HepG2 (cell line): ENCODE data around the gene INTS14.

Source experiments
- EP300 ChIP-seq, 3 experiments: sonication (generic) in 1 of 3; formaldehyde crosslinking in 1 of 3; IDR thresholded peaks; 2 replicates each; pipeline versions ENCODE4 v1.5.1 to v1.6.1; 2011 to 2020; ENCODE audit warnings: low read depth in 2 of 3, low read length in 2 of 3, borderline replicate concordance in 1 of 3, improper control_type of control experiment in 1 of 3, mild to moderate bottlenecking in 1 of 3, missing genetic modification reagents in 1 of 3, moderate library complexity in 1 of 3
- ZNF672 ChIP-seq: sonication (generic); formaldehyde crosslinking; IDR thresholded peaks from 2 replicates; pipeline ENCODE4 v1.8.1; 2022; ENCODE audit warnings: missing genetic modification reagents

DNA sequence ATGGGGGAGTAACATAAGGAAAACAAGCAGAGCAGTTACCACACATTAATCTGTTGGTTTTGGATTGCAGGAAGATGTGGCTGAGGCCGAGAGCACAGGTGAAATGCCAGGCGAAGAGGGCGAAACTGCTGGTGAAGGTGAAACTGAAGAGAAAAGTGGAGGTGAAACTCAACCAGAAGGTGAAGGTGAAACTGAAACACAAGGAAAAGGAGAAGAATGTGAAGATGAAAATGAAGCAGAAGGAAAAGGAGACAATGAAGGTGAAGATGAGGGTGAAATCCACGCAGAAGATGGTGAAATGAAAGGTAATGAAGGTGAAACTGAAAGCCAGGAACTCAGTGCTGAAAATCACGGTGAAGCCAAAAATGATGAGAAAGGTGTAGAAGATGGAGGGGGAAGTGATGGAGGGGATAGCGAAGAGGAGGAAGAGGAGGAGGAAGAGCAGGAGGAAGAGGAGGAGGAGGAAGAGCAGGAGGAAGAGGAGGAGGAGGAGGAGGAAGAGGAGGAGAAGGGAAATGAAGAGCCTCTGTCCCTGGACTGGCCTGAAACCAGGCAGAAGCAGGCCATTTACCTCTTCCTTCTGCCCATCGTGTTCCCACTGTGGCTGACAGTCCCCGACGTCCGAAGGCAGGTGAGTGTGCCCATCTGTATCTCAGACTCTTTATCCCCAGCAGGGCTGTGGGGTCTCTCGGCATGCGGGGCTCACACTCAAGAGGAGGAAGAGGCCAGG lies 39.5 kb upstream of the INTS14 start:
- TF ChIP-seq EP300 (IDR thresholded peaks at IDR 0.05; ENCODE audit: low read depth in 2 of 2, low read length in 2 of 2) (no peak), EP300 (CRISPR knock-in tag; IDR thresholded peaks at IDR 0.05; ENCODE audit: borderline replicate concordance) (no peak), ZNF672 (CRISPR knock-in tag) (no peak)
